ENCODE data around the gene LTC4S.

The LTC4S gene

DNA sequence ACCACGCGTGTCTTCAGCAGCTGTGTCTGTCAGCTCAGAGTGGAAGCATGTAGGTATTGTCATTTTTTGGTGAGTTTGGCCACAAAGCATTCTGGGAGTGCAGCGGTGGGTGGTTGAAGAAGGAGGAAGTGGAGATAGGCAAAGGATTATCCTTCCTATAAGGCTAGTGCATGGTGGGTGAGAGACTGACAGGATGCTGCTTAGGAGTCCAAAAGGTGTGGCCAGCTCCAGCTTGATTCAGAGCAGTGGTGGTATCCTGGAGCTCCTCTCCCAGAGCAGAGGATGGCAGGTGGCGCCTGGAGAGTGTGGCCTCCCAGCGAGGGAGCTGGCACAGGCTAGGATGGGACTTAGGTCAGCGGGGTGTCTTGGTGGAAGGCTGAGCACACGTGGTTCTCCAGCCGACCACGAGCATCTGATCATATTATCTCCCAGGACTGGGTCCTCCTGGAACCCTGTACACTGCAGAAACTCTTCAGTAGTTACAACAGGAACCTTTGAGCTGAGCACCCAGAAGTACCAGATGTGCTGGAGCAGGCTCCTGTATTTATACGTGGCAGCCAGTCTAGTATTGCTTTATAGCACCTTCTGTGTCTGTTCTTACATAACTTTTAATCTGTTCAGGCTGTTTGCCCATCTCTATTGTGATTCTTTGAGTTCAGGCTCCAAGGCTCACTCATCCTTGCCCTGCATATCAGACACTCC, 31.6 kb upstream of the LTC4S start:
- DNase-seq: peak in 2 of 3 donors; percentile 6 to 8
- Histone ChIP-seq H3K36me3 (ENCODE audit: control insufficient read depth, insufficient read depth, low read length) (peaks cover 23% of the 10 kb centered on the region), H3K4me1 (ENCODE audit: control insufficient read depth, insufficient read depth, low read length, poor library complexity, severe bottlenecking) (peaks cover 7% of the 10 kb centered on the region), H3K27me3 (replicated peaks; ENCODE audit: control insufficient read depth, insufficient read depth, low read length, poor library complexity, severe bottlenecking) (no peaks in the 10 kb centered on the region), H3K9me3 (ENCODE audit: control insufficient read depth, low read length) (no peaks in the 10 kb centered on the region), H3K27ac (ENCODE audit: insufficient read depth, low read length, poor library complexity, severe bottlenecking) (peak overlapping the region; percentile 16), H3K4me3 (ENCODE audit: insufficient read depth, low read depth, low read length, poor library complexity, severe bottlenecking) (no peak overlapping the region)

DNA sequence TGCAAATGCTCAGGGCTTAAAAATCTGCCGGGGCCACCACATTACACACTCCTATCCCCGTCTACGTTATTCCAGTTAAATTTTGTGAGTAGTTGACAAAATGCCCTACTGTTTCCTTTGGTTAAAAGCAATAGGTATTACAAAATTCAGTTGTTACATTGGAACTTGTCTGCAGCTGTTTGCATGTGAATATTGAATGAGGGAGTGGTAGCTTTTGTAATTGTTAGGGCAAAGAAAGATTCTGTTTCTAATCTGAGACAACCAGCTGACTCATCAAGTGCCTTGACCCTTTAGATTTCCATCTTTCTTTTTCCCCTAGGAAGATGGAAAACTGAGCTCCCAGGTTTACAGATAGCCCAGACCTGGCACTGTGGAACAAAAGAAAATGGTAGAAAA, 31.0 kb upstream of the LTC4S start:
- no peak for DNase-seq
- peaks cover 7% of the 10 kb centered on the region for H3K4me1 ChIP-seq (ENCODE audit: control insufficient read depth, insufficient read depth, low read length, poor library complexity, severe bottlenecking)
- peaks cover 23% of the 10 kb centered on the region for H3K36me3 ChIP-seq (ENCODE audit: control insufficient read depth, insufficient read depth, low read length)
- H3K4me3 ChIP-seq (ENCODE audit: insufficient read depth, low read depth, low read length, poor library complexity, severe bottlenecking): no peak overlapping the region
- no peaks in the 10 kb centered on the region for H3K27me3 ChIP-seq (replicated peaks; ENCODE audit: control insufficient read depth, insufficient read depth, low read length, poor library complexity, severe bottlenecking)
- no peaks in the 10 kb centered on the region for H3K9me3 ChIP-seq (ENCODE audit: control insufficient read depth, low read length)
- no peak overlapping the region for H3K27ac ChIP-seq (ENCODE audit: insufficient read depth, low read length, poor library complexity, severe bottlenecking)

DNA sequence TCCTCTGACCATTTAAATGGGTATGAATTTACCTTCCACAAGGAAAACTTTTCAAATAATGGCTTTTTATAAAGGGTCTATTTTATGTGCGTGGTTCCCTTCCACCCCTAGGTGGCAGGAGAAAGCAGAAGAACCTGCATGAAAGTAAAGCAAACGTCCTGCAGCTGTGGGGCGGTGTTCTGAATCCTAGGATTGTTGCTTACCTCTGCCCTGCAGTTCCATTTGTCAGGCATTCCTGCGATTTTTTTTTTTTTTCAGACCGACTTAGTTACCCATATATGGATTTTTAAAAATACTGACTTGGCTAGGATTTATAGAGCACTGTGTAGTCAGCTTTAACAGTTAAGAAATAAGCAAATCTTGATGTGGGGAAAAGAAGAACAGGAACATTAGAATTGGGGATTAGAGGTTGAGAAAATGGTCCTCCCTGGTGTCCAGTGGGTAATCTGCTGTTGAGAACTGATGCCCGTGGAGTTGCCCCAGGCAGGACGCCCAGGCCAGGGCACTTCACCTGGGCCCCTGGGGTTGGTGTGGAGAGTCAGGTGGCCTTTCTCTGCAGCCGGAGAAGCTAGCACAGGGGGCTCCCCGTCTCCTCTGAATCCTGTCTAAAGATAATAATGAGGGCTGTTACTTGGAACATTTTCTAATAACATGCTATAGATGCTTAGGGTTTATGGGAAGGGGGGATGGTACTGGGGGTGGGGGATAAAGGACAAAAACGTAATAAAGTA, 30.4 kb upstream of the LTC4S start:
- Histone ChIP-seq H3K9me3 (ENCODE audit: control insufficient read depth, low read length) (no peaks in the 10 kb centered on the region), H3K27ac (ENCODE audit: insufficient read depth, low read length, poor library complexity, severe bottlenecking) (no peak overlapping the region), H3K36me3 (ENCODE audit: control insufficient read depth, insufficient read depth, low read length) (peaks cover 25% of the 10 kb centered on the region), H3K27me3 (replicated peaks; ENCODE audit: control insufficient read depth, insufficient read depth, low read length, poor library complexity, severe bottlenecking) (no peaks in the 10 kb centered on the region), H3K4me1 (ENCODE audit: control insufficient read depth, insufficient read depth, low read length, poor library complexity, severe bottlenecking) (peaks cover 7% of the 10 kb centered on the region), H3K4me3 (ENCODE audit: insufficient read depth, low read depth, low read length, poor library complexity, severe bottlenecking) (no peak overlapping the region)
- DNase-seq: peak; percentile 19 to 40 (median 21)

DNA sequence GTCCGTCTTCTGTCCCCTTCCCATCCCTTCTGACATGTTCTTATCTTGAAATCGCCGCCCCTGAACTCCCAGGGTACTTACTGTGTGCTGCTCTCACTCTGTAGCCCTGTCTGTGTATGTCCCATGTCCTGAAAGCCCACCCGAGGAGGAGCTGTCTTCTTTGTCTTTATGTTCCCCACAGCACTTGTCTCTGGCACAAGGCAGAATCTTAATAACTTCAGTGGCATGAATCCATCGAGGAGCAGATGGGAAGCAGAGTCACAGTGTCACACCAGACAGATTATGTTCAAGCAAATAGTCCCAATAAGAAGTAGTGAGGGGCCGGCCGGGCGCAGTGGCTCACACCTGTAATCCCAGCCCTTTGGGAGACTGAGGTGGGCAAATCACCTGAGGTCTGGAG, 29.7 kb upstream of the LTC4S start:
- H3K27me3 ChIP-seq (replicated peaks; ENCODE audit: control insufficient read depth, insufficient read depth, low read length, poor library complexity, severe bottlenecking): no peaks in the 10 kb centered on the region
- peaks cover 32% of the 10 kb centered on the region for H3K36me3 ChIP-seq (ENCODE audit: control insufficient read depth, insufficient read depth, low read length)
- H3K27ac ChIP-seq (ENCODE audit: insufficient read depth, low read length, poor library complexity, severe bottlenecking): no peak overlapping the region
- peaks cover 7% of the 10 kb centered on the region for H3K4me1 ChIP-seq (ENCODE audit: control insufficient read depth, insufficient read depth, low read length, poor library complexity, severe bottlenecking)
- DNase-seq: no peak
- no peak overlapping the region for H3K4me3 ChIP-seq (ENCODE audit: insufficient read depth, low read depth, low read length, poor library complexity, severe bottlenecking)
- H3K9me3 ChIP-seq (ENCODE audit: control insufficient read depth, low read length): no peaks in the 10 kb centered on the region

DNA sequence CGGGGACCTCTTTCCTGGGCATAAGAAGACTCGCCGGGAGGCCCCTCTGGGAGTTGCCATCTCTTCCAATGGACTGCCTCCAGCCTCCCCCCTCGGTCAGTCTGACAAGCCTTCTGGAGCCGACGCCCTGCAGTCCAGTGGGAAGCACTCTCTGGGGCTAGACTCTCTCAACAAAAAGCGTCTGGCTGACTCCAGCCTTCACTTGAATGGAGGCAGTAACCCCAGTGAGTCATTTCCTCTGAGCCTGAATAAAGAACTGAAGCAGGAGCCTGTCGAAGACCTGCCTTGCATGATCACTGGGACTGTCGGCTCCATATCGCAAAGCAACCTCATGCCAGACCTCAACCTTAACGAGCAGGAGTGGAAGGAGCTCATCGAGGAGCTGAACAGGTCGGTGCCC, 28.4 kb upstream of the LTC4S start:
- Histone ChIP-seq H3K4me3 (ENCODE audit: insufficient read depth, low read depth, low read length, poor library complexity, severe bottlenecking) (no peak overlapping the region), H3K36me3 (ENCODE audit: control insufficient read depth, insufficient read depth, low read length) (peaks cover 42% of the 10 kb centered on the region), H3K4me1 (ENCODE audit: control insufficient read depth, insufficient read depth, low read length, poor library complexity, severe bottlenecking) (peaks cover 7% of the 10 kb centered on the region), H3K9me3 (ENCODE audit: control insufficient read depth, low read length) (no peaks in the 10 kb centered on the region), H3K27me3 (replicated peaks; ENCODE audit: control insufficient read depth, insufficient read depth, low read length, poor library complexity, severe bottlenecking) (no peaks in the 10 kb centered on the region), H3K27ac (ENCODE audit: insufficient read depth, low read length, poor library complexity, severe bottlenecking) (no peak overlapping the region)
- DNase-seq: no peak

DNA sequence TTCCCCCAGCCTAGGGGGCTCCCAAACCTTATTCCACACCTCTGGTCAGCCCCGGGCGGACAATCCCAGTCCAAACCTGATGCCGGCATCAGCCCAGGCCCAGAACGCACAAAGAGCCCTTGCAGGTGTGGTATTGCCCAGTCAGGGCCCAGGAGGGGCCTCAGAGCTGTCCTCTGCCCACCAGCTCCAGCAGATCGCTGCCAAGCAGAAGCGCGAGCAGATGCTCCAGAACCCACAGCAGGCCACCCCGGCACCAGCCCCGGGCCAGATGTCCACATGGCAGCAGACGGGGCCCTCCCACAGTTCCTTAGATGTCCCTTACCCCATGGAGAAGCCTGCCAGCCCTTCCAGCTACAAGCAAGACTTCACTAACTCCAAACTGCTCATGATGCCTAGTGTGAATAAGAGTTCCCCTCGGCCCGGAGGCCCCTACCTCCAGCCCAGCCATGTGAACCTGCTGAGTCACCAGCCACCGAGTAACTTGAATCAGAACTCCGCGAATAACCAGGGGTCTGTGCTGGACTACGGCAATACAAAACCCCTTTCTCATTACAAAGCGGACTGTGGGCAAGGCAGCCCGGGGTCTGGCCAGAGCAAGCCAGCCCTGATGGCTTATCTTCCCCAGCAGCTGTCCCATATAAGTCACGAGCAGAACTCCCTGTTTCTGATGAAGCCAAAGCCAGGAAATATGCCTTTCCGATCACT, 27.6 kb upstream of the LTC4S start:
- Histone ChIP-seq H3K4me1 (ENCODE audit: control insufficient read depth, insufficient read depth, low read length, poor library complexity, severe bottlenecking) (peaks cover 7% of the 10 kb centered on the region), H3K27me3 (replicated peaks; ENCODE audit: control insufficient read depth, insufficient read depth, low read length, poor library complexity, severe bottlenecking) (no peaks in the 10 kb centered on the region), H3K4me3 (ENCODE audit: insufficient read depth, low read depth, low read length, poor library complexity, severe bottlenecking) (no peak overlapping the region), H3K27ac (ENCODE audit: insufficient read depth, low read length, poor library complexity, severe bottlenecking) (no peak overlapping the region), H3K9me3 (ENCODE audit: control insufficient read depth, low read length) (no peaks in the 10 kb centered on the region), H3K36me3 (ENCODE audit: control insufficient read depth, insufficient read depth, low read length) (peaks cover 50% of the 10 kb centered on the region)
- no peak for DNase-seq

DNA sequence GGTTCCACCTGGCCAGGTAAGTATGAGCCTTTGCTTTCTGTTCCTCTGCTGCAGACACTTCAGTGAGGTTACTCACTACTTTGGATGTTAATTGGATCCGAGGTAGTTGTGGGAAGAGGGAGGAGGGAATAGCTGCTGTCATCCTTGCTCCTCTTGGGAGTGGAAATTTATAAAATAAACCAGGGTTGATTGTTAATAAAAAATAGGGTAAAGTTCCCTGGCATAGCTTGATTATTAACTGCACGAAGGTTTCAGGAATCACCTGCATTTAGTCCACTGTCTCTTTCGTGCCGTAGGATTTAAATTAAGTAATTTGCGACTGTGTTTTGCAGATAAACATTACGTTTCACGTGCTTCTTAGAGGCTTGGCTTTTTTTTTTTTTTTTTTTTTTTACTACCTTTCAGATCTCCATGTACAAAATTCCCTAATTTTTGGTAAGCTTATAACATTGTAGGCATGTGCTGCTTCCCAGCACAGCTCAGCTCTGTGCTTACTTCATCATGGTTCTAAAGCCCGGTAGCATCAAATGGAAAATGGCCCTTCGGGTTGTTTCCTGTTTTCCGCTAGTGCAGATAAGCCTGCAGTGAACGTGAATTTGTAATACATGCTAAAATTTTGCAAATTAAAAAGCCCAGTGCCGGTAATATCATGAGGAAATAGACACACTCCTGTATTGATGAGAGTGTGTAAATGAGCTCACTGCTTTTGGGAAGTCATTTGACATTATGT, 26.9 kb upstream of the LTC4S start:
- H3K27ac ChIP-seq (ENCODE audit: insufficient read depth, low read length, poor library complexity, severe bottlenecking): no peak overlapping the region
- no peaks in the 10 kb centered on the region for H3K9me3 ChIP-seq (ENCODE audit: control insufficient read depth, low read length)
- no peak for DNase-seq
- H3K27me3 ChIP-seq (replicated peaks; ENCODE audit: control insufficient read depth, insufficient read depth, low read length, poor library complexity, severe bottlenecking): no peaks in the 10 kb centered on the region
- H3K4me3 ChIP-seq (ENCODE audit: insufficient read depth, low read depth, low read length, poor library complexity, severe bottlenecking): no peak overlapping the region
- H3K36me3 ChIP-seq (ENCODE audit: control insufficient read depth, insufficient read depth, low read length): peaks cover 54% of the 10 kb centered on the region
- peaks cover 4% of the 10 kb centered on the region for H3K4me1 ChIP-seq (ENCODE audit: control insufficient read depth, insufficient read depth, low read length, poor library complexity, severe bottlenecking)

DNA sequence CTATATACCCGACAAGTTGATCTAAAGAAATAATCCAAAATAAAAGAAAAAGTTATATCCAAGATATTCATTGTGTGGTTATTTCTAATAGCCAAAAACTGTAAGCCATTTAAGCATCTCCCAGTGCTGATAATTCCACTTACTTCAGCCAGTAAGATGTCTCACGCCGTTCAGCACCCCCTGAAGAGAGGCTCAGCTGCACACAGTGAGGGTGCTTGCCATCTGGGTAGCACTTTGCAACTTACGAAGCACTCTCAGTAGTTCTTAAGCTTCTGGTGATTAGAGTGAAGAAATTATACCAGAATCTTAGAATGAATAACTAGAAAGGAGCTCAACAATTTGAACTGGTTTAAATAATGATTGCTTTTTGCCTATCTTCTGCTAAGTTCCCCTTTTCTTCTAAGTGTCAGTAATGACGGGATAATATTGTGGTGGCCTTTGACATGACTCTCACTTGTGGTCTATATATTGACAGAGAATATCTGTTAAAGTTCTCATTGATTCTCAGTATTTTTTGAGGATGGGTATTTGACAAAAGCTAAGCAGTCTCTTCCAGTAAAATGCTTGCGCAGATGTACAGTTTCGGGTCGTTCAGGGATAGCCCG, 26.2 kb upstream of the LTC4S start:
- Histone ChIP-seq H3K4me1 (ENCODE audit: control insufficient read depth, insufficient read depth, low read length, poor library complexity, severe bottlenecking) (no peaks in the 10 kb centered on the region), H3K27me3 (replicated peaks; ENCODE audit: control insufficient read depth, insufficient read depth, low read length, poor library complexity, severe bottlenecking) (no peaks in the 10 kb centered on the region), H3K9me3 (ENCODE audit: control insufficient read depth, low read length) (no peaks in the 10 kb centered on the region), H3K27ac (ENCODE audit: insufficient read depth, low read length, poor library complexity, severe bottlenecking) (no peak overlapping the region), H3K4me3 (ENCODE audit: insufficient read depth, low read depth, low read length, poor library complexity, severe bottlenecking) (no peak overlapping the region), H3K36me3 (ENCODE audit: control insufficient read depth, insufficient read depth, low read length) (peaks cover 59% of the 10 kb centered on the region)
- DNase-seq: no peak

DNA sequence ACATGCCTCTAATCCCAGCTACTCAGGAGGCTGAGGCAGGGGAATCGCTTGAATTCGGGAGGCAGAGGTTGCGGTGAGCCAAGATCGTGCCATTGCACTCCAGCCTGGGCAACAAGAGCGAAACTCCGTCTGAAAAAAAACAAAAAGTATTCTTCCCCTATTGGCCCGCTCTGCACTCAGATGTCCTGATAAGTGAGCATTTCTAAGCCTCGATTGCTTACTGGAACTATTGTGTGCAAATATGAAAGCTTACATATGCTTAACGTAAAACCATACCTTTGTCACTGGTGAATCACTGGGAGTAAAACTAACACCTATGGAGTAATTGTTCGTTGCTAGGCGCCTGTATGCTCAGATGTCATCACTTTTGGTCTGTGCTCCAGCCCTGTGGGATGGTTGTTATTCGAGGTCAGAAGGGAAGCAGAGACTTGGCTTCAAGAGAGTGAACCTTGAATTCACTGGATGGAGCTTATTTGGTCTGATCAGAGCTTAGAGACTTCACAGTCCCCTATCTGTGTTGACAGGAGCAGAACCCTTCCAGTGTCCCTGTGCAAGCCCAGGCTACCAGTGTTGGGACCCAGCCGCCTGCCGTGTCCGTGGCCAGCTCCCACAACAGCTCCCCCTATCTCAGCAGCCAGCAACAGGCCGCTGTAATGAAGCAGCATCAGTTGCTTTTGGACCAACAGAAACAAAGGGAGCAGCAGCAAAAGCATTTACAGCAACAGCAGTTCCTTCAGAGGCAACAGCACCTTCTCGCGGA, 25.3 kb upstream of the LTC4S start:
- peaks cover 67% of the 10 kb centered on the region for H3K36me3 ChIP-seq (ENCODE audit: control insufficient read depth, insufficient read depth, low read length)
- no peak for DNase-seq
- H3K27me3 ChIP-seq (replicated peaks; ENCODE audit: control insufficient read depth, insufficient read depth, low read length, poor library complexity, severe bottlenecking): no peaks in the 10 kb centered on the region
- no peaks in the 10 kb centered on the region for H3K9me3 ChIP-seq (ENCODE audit: control insufficient read depth, low read length)
- no peak overlapping the region for H3K27ac ChIP-seq (ENCODE audit: insufficient read depth, low read length, poor library complexity, severe bottlenecking)
- no peak overlapping the region for H3K4me3 ChIP-seq (ENCODE audit: insufficient read depth, low read depth, low read length, poor library complexity, severe bottlenecking)
- no peaks in the 10 kb centered on the region for H3K4me1 ChIP-seq (ENCODE audit: control insufficient read depth, insufficient read depth, low read length, poor library complexity, severe bottlenecking)

All from effector memory CD4-positive, alpha-beta T cell (primary cell).